DND-41 (cell line): ENCODE measurements around the gene CAB39L.

Experiments used
- ATAC-seq: fragments of 200-7000 bp; cut with Tn5 transposase; 3 replicates; pipeline ENCODE4 v1.9.1; 2021; ENCODE audit warnings: low read depth; ENCODE audit not compliant: insufficient read depth
- DNase-seq: peaks from one replicate; pipeline ENCODE4 v3.0.0-alpha.2; 2020
- H2AFZ ChIP-seq: 2 replicates; pipeline ENCODE4 v1.6.0; 2012; ENCODE audit warnings: low read depth, low read length
- H3K27ac ChIP-seq: 2 replicates; pipeline ENCODE4 v1.5.1; 2012; ENCODE audit warnings: low read length, inconsistent platforms
- H3K27me3 ChIP-seq: fragments of 200-600 bp; sonication (generic); 2 replicates; pipeline ENCODE4 v1.6.0; 2012; ENCODE audit warnings: low read length, mild to moderate bottlenecking, inconsistent platforms; ENCODE audit not compliant: insufficient read depth, poor library complexity
- H3K36me3 ChIP-seq: 2 replicates; pipeline ENCODE4 v1.5.1; 2012; ENCODE audit warnings: low read length, inconsistent platforms; ENCODE audit not compliant: insufficient read depth
- H3K4me1 ChIP-seq: 2 replicates; pipeline ENCODE4 v1.5.1; 2012; ENCODE audit warnings: mild to moderate bottlenecking, low read length; ENCODE audit not compliant: insufficient read depth
- H3K4me2 ChIP-seq: 2 replicates; pipeline ENCODE4 v1.6.0; 2012; ENCODE audit warnings: mild to moderate bottlenecking, moderate library complexity, low read length, inconsistent platforms; ENCODE audit not compliant: insufficient read depth
- H3K4me3 ChIP-seq, 2 experiments: fragments of 200-600 bp in 1 of 2; shearing (Covaris generic) in 1 of 2; 2 replicates each; pipeline ENCODE4 v1.5.1; 2012 to 2016; ENCODE audit warnings: inconsistent platforms in 2 of 2, low read length in 2 of 2, mild to moderate bottlenecking in 2 of 2, low read depth in 1 of 2, moderate library complexity in 1 of 2
- H3K79me2 ChIP-seq: 2 replicates; pipeline ENCODE4 v1.6.0; 2012; ENCODE audit warnings: low read length, inconsistent platforms; ENCODE audit not compliant: insufficient read depth
- H3K9ac ChIP-seq: 2 replicates; pipeline ENCODE4 v1.6.0; 2012; ENCODE audit warnings: low read depth, mild to moderate bottlenecking, inconsistent platforms, low read length, moderate library complexity
- H3K9me3 ChIP-seq: 2 replicates; pipeline ENCODE4 v1.5.1; 2012; ENCODE audit warnings: low read length, moderate library complexity, mild to moderate bottlenecking, inconsistent platforms; ENCODE audit not compliant: insufficient read depth, severe bottlenecking
- H4K20me1 ChIP-seq: 2 replicates; pipeline ENCODE4 v1.6.0; 2012; ENCODE audit warnings: low read length; ENCODE audit not compliant: insufficient read depth
- CTCF ChIP-seq: IDR thresholded peaks from 2 replicates; pipeline ENCODE4 v1.5.1; 2012; ENCODE audit warnings: borderline replicate concordance, low read length, moderate library complexity, mild to moderate bottlenecking; ENCODE audit not compliant: poor library complexity, severe bottlenecking; ENCODE audit errors: extremely low read depth
- EZH2 ChIP-seq: IDR thresholded peaks from 3 replicates; pipeline ENCODE4 v1.6.1; 2012; ENCODE audit warnings: borderline replicate concordance, low read depth, mild to moderate bottlenecking, moderate library complexity, low read length, inconsistent platforms; ENCODE audit not compliant: severe bottlenecking

Gene CAB39L

GRCh38 chr13:49351871-49352270, 92.0 kb downstream of the CAB39L start:
- H3K4me3 ChIP-seq, result no peak overlapping the region
- H3K9ac ChIP-seq, result no peak overlapping the region
- no peaks in the 10 kb centered on the region for H3K79me2 ChIP-seq
- TF ChIP-seq CTCF (no peak), EZH2 (no peak)
- H2AFZ ChIP-seq, result no peak overlapping the region
- no peak overlapping the region for H3K27ac ChIP-seq
- no peaks in the 10 kb centered on the region for H3K9me3 ChIP-seq
- H3K27me3 ChIP-seq, result no peaks in the 10 kb centered on the region
- H4K20me1 ChIP-seq, result no peaks in the 10 kb centered on the region
- no peaks in the 10 kb centered on the region for H3K36me3 ChIP-seq
- no peak overlapping the region for H3K4me2 ChIP-seq
- ATAC-seq (no peak), DNase-seq (no peak)
- no peaks in the 10 kb centered on the region for H3K4me1 ChIP-seq

GRCh38 chr13:49348751-49349150, 95.1 kb downstream of the CAB39L start:
- no peaks in the 10 kb centered on the region for H3K36me3 ChIP-seq
- no peak overlapping the region for H3K4me3 ChIP-seq
- H3K27me3 ChIP-seq, result no peaks in the 10 kb centered on the region
- ATAC-seq, result no peak
- H3K4me2 ChIP-seq, result no peak overlapping the region
- H3K9ac ChIP-seq, result no peak overlapping the region
- no peak overlapping the region for H3K27ac ChIP-seq
- TF ChIP-seq CTCF (no peak), EZH2 (no peak)
- no peaks in the 10 kb centered on the region for H3K4me1 ChIP-seq
- H3K79me2 ChIP-seq, result no peaks in the 10 kb centered on the region
- no peak for DNase-seq
- no peaks in the 10 kb centered on the region for H4K20me1 ChIP-seq
- H2AFZ ChIP-seq, result no peak overlapping the region
- H3K9me3 ChIP-seq, result no peaks in the 10 kb centered on the region

- Histone ChIP-seq H3K4me3 (no peak overlapping the region), H3K4me1 (no peaks in the 10 kb centered on the region), H3K27me3 (no peaks in the 10 kb centered on the region), H3K9ac (no peak overlapping the region), H3K36me3 (no peaks in the 10 kb centered on the region), H4K20me1 (no peaks in the 10 kb centered on the region), H2AFZ (no peak overlapping the region), H3K79me2 (no peaks in the 10 kb centered on the region), H3K9me3 (no peaks in the 10 kb centered on the region), H3K27ac (no peak overlapping the region), H3K4me2 (no peak overlapping the region)
- ATAC-seq, result no peak
- TF ChIP-seq CTCF (no peak), EZH2 (no peak)
- DNase-seq, result no peak
Measured at GRCh38 chr13:49347650-49348385, 96.0 kb downstream of the CAB39L start.

- Histone ChIP-seq H3K4me1 (no peaks in the 10 kb centered on the region), H3K4me3 (no peak overlapping the region), H3K27me3 (no peaks in the 10 kb centered on the region), H4K20me1 (no peaks in the 10 kb centered on the region), H3K9ac (no peak overlapping the region), H2AFZ (no peak overlapping the region), H3K4me2 (no peak overlapping the region), H3K36me3 (no peaks in the 10 kb centered on the region), H3K79me2 (no peaks in the 10 kb centered on the region), H3K27ac (no peak overlapping the region), H3K9me3 (no peaks in the 10 kb centered on the region)
- DNase-seq (no peak), ATAC-seq (no peak)
- no peak for TF ChIP-seq CTCF
- TF ChIP-seq EZH2, result no peak
Measured at GRCh38 chr13:49346460-49346859, 97.4 kb downstream of the CAB39L start.
